HG02678 (cell line): Measurements from ENCODE around the gene BCCIP.

ENCODE experiments used
- ATAC-seq: cut with Tn5 transposase; IDR thresholded peaks from one replicate; pipeline ENCODE4 v1.9.1; 2021; ENCODE audit warnings: mild to moderate bottlenecking, moderate library complexity; ENCODE audit not compliant: unreplicated experiment

BCCIP gene

DNA sequence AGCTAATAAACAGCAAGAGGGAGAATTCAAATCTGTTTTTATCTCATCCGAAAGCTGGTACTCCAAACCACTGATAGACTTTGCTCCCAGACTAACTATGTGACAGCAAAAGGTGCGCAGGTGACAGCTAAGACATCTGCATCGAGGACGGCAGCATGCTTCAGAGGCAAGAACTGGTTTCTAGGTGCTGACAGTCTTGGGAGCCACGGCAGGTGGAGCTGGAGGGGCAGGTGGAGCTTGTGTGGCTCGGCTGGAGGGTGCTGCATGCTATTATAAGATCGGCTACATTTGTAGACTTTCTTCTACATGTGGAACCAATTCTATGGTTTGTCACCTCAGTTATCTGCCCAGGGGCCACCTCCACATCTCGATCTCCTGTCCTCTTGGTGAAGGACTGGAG, 25.9 kb upstream of the BCCIP start:
- no peak for ATAC-seq

DNA sequence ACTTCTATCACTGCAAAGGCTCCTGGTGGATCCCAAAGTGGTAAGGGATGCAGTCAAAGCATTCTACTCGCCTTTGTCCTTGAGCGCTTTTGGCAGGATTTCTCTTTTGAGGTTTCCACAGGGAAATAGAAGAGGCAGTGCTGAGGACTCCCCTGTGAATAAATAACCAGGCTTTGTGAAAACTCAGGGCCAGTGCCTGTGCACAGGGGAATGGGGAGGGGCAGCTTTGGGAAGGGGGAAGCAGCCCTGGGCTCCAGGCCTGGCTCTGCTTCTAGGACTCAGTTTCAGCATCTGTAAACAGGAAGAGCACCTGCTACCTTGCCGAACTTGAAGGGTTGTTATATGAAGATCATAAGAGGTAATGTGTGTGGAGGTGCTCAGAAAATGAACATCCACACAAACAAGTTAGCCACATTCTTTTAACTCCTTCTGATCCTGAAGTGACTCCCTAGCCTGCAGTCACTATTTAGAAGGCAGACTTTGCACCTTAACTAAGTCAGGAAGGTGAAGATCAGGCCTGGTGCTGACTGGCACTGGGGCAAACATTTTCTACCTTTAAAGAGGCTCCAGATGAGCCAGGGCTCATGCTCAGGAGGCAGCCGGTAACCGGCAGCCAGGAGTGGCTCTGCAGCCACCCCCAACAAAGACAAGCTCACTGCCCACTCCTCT, 25.2 kb upstream of the BCCIP start:
- no peak for ATAC-seq

DNA sequence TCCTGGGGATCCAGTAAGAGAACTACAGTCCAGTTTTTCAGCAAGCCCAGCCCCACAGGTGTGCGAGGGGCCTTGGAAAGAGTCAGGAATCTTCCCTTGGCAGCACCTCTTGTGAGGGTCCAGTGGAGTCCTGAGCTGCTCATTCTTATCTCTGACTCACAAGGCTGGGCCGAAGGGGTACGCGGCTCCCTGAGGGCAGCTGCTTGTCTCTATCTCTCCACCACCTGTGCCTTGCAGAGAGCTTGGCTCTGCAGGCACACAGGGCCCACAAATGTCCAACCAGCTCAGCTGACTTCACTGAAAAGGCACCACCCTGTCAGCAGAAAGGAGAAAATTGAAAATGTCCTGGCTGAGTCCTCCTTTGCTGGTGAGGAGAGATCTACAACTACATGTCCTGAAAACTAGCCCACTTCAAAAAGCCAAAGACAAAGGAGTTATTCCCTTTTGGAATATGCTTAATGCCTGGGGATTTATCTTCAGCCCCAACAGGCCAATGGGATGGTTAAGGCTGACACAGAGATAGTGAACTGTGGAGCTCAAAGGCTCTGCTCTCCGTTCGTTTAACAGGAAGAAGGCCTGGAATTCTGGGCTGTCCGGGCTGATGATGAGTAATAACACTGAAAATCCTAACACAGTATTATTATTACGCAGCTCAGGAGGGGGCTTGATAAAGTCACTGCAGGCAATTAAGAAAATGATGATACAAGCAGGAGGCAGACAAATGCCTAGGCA, 23.7 kb upstream of the BCCIP start:
- no peak for ATAC-seq

DNA sequence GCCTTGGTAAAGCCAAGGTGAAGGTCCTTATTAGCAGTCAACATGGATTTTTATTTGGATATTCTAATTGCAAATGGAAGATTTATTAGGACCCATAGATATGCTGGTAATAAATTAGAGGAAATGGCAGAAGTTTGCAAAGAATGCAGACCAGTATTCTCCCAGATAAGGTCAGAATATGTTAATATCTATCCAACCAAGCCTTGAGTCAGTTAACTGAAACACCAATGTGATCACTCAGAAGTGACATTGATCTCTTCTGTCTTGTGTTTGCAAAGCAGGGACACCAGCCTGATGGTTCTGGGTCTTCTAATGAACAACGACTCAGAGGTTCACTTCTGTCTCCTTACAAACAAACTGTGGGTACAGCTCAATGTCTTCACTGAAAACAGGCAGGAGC, 21.8 kb upstream of the BCCIP start:
- no peak for ATAC-seq

DNA sequence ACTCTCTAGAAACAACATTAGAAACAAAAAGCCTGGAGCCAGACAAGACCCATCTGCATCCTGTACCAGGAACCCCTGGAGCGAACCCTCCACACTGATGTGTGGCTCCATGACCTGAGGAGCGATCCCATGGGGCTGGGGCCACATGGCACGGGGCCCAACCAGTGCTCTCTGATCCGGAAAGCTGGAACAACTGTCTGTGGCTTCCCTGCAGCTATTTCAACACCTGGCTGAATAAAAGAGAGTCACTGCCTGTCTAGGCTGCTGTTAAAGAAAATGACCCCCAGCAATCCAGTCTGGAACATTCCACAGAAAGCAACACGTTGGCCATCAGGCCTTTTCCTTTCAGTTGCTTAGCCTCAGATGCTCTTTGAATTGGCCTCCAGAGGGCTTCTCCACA, 21.2 kb upstream of the BCCIP start:
- no peak for ATAC-seq

DNA sequence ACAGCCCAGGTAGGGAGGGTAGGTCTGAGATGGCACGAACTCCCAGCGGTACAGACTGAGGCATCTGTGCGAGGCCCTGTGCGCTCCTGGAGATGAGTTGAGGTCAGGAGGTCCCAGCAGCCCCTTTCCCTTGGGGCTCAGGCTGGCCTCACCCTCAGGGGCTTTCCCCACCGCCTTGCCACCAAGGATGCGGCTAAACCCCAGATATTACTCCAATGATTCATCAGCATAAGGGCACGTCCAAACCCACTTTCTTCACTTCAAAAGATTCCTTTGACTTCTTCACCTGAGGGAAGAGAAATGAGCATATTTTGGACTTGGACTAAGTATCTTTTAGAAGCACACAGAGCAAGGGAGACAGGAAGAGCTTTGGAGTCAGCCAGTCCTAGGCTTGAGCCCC, 20.6 kb upstream of the BCCIP start:
- ATAC-seq = no peak

DNA sequence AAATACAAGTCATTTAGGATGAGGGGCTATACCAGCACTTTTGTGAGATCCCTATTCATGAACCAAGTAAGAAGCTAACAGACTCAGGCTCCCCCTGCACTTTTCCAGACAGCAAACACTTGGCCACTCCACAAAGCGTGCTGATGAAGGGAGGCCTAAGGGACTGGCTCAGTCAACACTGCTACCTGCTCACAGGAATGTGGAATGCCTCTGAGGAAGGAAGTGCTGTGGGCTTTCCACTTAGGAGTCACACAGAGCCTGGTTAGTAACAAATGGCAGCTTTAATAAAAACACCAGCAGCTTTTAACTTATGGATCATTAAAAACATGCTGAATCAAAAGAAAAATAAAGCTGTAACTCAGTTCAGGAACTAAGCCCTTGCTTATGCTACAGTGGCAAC, 15.3 kb upstream of the BCCIP start:
- ATAC-seq = no peak

DNA sequence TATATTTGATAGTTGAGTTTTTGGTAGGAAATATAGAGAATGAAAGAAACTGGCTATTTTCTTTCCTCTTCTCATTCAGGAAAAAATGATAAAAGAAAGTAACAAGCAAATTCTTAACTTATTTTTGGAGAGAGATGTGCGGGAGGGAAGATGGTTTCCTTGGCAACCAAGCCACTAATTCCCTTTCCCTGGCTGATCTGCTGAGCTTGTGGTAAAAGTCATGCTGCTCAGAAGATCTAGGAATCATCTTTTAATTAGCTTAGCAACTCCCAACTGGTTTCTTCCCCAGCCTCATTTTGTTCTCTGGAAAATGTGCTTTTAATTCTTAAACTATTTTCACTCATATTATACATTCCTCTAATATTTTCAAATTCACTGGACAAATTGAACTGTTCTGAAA, 12.1 kb upstream of the BCCIP start:
- no peak for ATAC-seq

DNA sequence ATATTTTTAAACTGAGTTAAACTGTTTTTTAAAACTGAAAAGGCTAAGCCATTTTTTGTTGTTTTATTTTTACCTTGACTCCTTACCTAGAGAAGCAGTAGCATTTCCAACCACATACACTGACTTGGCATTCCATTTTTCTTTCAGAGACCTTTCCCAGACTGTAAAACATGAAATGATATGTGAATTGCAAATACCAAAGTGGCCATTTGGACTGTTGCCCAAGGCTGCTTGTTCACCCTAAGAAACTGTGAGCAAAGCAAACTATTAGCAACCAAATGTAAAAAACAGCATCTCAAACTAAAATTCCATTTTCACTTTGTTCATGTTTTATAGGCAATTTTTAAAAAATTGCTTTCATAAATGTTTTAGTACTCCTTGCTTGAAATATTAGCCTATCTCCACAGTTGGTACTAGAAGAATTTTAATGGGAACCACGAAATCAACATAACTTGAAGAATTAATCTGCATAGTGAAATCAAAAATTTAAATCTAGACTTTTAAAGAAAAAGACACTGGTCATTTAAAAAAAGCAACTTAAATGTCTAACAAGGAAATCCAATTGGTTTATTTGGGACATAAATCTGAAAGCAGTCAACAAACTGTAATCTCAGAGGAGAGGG, 11.1 kb upstream of the BCCIP start:
- ATAC-seq = no peak

DNA sequence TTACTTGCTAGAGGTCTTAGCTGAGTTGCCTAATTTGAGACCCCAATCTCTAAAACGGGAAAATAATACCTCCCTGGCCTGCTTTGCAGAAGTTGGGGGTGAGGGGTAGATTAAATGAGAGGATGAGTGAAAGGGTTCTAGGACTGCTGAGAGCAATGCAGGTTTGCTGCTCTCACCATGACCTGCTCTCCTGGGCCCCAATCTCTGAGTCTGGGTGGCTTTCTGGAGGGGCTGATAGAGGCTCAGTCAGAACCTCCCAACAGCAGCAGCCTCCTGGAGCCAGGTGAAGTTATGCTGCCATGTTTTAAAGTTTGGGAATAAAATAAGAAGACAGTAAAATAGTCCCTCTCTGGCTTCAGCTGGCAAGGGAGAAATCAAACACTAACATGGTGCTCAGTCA, 7.6 kb upstream of the BCCIP start:
- ATAC-seq = no peak

DNA sequence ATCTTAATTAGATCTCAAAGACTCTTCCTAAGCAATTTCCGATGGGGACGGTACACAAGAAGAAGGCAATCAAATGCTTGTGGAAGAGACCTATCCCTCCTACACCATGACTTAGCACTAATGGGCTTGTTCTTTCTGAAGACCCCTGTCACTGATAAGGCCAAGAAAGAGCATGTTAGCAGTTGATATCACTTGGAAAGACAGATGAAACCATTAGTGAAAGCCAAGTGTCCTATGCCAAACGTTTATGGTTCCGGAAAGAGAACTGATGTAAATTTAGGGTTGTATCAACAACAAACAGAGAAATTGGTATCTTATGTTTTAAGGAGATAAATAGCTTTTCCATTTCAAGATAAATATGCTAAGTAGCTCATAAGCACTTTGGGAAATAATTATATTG, 6.8 kb upstream of the BCCIP start:
- ATAC-seq = no peak

DNA sequence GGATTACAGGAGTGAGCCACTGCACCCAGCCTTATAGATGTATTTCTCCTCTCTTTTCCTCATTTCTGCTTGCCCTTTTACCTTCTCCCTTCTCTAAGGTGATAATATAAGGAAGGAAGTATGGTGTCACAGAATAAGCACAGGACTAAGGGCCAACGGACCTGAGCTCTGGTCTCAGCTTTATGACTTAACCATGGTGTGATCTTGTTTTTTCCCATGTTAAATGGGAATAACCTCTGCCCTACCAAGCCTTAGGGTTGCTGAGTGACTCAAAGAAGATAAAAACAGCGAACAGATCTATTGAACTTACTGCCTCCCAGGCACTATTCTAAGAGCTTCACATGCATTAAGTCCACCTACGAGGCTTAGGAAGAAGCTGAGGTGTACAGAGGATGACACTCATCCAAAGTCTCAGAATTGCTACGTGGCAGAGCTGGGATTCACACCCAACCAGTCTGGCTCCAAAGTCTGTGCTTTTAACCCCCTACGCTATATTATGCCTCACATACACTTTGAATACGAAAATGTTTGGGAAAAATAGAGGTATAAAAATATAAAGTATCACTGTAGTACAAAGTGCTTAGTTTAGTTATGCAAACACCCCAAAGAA, 5.9 kb upstream of the BCCIP start:
- ATAC-seq = no peak

DNA sequence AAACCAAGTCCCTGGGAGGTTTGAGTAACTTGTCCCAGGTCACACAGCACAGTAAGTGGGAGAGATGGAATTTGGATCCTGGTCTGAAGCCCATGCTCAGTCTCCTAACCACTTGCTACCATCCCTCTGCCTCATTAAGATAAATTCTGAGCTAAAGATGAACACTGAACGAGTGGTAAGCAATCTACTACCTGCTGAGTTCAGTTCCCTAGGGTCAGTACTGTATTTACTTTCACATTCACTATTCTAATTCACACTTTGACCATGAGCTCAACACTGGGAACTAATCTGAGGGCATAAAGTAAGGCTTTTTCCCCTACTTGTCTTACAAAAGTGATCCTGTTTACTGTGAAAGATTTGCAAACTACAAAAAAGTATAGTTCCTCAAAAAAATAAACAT, 2.6 kb upstream of the BCCIP start:
- ATAC-seq = peak; percentile 56

DNA sequence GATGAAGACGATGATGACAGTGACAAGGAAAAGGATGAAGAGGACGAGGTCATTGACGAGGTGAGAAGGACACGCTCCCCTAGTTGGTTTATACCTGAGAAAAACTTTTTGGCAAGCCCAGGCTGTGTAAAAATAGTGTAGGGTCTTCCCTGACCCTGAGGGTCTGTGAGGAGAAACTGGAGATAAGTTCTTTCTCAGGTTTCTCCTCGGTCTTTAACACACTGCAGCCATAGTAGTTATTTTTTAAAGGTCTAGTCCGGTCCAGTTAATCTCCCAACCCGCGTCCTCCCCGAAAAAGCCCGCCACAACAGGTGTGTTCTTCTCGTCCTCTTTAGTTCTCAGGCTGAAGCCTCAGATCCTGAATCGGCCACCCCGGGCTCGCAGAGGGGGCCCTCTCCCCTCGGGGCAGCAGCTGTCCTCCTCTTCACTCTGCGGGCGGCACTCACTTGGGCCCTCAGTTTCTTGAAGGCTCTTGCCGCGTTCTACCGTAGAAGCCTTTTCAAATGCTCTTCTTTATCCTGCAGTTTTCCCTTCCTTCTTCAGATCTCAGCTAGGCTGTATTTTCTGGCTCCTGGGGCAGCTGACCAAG, 411 bp downstream of the BCCIP start:
- ATAC-seq = peak; percentile 1

DNA sequence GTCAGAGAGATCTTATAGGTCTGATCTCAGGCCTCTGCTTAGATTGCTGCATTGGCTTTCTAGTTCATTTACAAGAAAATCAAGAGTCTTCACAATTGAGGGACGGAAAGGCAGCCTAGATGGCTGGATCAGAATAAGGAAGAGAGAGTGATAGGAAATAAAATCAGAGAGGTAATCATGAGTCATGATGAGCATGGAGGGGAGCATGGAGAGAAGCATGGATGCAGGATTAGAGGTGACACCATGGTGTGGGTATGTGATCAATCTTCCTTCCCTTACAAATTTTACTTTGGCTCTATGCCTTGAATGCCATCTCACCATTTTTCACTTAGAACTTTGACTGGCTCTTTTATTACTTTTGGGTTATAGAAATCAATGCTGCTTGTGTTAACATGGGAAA, 1.4 kb downstream of the BCCIP start:
- no peak for ATAC-seq

DNA sequence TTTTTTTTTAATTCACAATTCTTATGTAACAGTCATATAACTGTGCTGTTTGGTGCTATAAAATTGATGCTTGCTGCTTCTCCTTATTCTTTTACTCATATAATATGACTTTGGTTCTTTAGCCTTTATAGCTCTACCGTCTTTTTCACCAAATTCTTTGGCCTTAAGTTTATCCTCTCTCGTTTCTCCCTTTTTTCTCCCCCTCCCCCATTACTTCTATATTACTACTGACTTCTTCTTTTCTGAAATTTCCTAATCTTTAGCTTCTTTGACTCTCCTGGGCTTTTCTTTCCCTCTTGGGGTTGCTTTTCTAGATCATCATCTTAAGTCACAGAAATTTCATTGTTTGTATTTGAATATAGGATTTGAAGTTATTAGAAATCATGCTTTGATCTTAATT, 3.8 kb downstream of the BCCIP start:
- ATAC-seq = no peak

DNA sequence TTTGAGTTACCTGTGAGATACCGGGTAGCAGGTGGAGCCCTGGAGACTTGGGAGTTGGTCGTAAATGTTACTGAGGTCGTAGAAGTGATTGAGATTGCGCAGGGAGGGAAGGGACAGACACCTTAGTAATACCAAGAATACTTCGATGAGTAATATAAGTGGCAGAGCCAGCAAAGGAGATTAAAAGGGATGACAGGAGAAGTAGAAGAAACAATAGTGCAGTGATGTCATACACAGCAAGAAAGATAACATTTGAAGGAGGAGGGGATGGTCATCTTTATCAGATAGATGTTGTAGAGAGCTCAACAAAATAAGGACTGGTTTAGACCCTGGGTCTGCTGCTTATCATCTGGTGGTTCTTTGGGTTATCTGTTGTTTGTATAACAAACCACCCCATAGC, 5.0 kb downstream of the BCCIP start:
- no peak for ATAC-seq

DNA sequence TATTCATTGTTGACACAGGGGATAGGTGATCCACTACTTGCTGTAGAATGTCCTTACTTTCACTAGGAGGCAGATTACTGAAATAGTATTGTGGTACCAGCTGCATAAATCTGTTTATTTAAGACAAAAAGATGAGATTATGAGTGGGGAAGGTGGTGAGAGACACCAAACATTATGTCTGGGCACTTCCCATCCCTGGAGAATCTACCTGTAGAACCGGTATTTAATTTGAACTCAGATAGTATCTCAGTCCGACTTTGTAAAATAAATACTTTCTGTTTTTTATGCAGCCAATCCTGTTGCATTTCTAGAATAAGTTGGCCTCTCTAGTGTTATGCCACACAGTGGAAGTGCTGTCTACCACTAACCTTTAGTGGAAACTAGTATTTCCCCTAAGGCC, 13.4 kb downstream of the BCCIP start:
- ATAC-seq = no peak

DNA sequence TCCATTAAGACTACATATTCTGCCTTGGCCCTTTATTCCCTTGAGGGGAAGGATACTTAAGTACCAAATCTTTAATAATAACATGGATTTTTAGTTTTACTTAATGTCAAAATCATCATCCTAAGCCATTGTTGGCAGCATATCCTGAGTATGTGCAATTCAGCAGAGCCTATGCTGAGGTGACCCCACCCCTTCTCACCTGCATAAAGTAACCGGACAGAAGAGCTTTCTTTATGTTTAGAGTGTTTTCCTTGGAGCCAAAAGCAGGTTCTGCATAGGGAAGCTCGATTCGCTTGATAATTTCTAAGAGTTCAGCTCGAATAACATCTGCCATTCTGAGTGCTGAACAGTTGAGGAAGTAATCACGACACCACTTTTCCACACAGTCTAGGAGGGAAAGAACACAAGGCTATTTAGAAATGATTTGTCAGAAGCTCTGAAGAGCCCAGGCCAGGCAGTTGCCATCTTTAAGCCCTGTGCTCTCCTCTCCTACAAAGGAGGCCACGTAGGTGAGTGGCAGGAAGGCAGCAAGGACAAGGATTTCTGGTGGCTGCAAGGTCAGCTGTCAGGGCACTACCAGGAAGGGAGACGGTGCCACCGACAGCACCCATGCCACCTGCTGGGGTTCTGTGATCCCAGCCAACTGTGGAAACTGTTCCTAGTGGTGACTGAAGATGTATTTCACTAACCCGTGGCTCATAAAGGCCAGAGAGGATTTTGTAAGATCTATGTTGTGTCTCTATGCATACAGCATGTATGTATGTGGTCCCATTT, 15.6 kb downstream of the BCCIP start:
- ATAC-seq = no peak

DNA sequence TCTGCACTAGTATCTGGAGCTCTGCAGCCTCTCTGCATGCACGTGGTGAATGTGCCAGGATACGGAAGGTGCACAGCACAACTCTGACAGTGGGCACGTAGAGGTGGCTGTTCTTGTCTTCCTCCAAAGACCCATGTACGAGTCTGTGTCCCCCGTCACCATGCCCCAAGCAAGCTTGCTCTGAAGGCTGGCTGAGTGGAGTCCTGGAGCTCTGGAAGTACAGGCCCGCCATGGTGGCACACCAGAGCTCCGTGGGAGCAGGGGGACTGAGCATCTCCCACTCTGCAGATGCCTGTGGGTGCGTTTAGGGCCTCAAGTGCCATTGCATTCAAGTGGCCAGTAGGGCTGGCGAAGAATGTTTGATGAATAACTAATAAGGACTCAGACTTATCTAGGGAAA, 17.1 kb downstream of the BCCIP start:
- no peak for ATAC-seq

DNA sequence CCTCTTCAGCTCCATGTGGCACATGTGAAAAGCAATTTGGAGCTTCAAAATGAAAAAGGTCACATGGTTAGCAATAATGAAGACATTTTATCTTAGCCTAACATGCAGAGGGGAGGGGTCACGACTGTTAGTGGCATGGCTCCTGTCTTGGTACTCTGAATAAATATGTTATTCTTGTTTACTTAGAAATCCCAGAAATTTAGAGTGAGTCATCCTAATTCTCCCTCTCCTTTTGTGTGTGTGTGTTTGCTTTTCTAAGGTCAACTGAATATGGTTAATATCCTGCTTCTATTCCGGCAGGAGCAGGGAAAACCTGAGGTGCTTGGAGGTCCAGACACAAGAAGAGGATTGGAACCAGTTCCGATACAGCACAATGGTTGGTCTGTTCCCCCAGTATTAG, 17.6 kb downstream of the BCCIP start:
- ATAC-seq = no peak
